Heart left ventricle (tissue), 16 donors: ENCODE results near the gene TMSB10. TPM values are rescaled to one million over a fixed set of nuclear protein-coding genes. Genes with fewer than 3 reads are reported as not detected.
A peak's percentile ranks its signal among the peaks of the same experiment; 100 is the strongest.

Source experiments
- ATAC-seq, 4 donors: fragments of 200-7000 bp; cut with Tn5 transposase; one replicate each; pipeline ENCODE4 v1.9.1; 2020 to 2022; ENCODE audit warnings: moderate library complexity in 4 of 4, mild to moderate bottlenecking in 3 of 4, moderate number of reproducible peaks in 1 of 4
- DNase-seq, 5 donors: peaks; one replicate each; pipeline ENCODE4 v3.0.0-alpha.2; 2020
- H3K27ac ChIP-seq, 12 donors: fragments of 200-600 bp; sonication (generic) in 4 of 12; one replicate each; pipeline versions ENCODE4 v1.5.0 to v1.8.0; 2016 to 2022; ENCODE audit warnings: mild to moderate bottlenecking in 2 of 12
- H3K27me3 ChIP-seq, 9 donors: fragments of 200-600 bp; sonication (generic) in 2 of 9; one replicate each; pipeline versions ENCODE4 v1.5.1 to v1.8.0; 2016 to 2022; ENCODE audit warnings: mild to moderate bottlenecking in 3 of 9
- H3K36me3 ChIP-seq, 9 donors: fragments of 200-600 bp; sonication (generic) in 2 of 9; one replicate each; pipeline versions ENCODE4 v1.5.0 to v1.8.0; 2018 to 2022; ENCODE audit warnings: mild to moderate bottlenecking in 2 of 9
- H3K4me1 ChIP-seq, 12 donors: fragments of 200-600 bp; sonication (generic) in 4 of 12; one replicate each; pipeline versions ENCODE4 v1.5.0 to v1.8.0; 2016 to 2022; ENCODE audit warnings: mild to moderate bottlenecking in 3 of 12
- H3K4me3 ChIP-seq, 12 donors: fragments of 200-600 bp; sonication (generic) in 4 of 12; one replicate each; pipeline versions ENCODE4 v1.5.0 to v1.8.0; 2017 to 2022; ENCODE audit warnings: mild to moderate bottlenecking in 9 of 12, moderate library complexity in 4 of 12
- H3K9me3 ChIP-seq, 12 donors: fragments of 200-600 bp; sonication (generic) in 4 of 12; one replicate each; pipeline versions ENCODE4 v1.5.0 to v1.8.0; 2016 to 2022; ENCODE audit warnings: mild to moderate bottlenecking in 1 of 12
- CTCF ChIP-seq, 12 donors: fragments of 200-600 bp; sonication (generic) in 4 of 12; IDR thresholded peaks; one replicate each; pipeline versions ENCODE4 v1.5.0 to v1.8.0; 2018 to 2022; ENCODE audit warnings: antibody characterized with exemption in 12 of 12, mild to moderate bottlenecking in 5 of 12
- POLR2A ChIP-seq, 2 donors: fragments of 450-650 bp; IDR thresholded peaks; one replicate each; pipeline ENCODE4 v1.6.1; 2017; ENCODE audit warnings: antibody characterized with exemption in 2 of 2, mild to moderate bottlenecking in 2 of 2, moderate library complexity in 2 of 2
- whole genome bisulfite sequencing, 4 donors: extraction: QIAGEN DNeasy Blood & Tissue Kit in 2 of 4; methylation state at CpG; one replicate each; pipeline versions ENCODE4 v1.1.5 to v1.1.7; 2013 to 2018; 5-methylcytosine and 5-hydroxymethylcytosine counted together
- intact Hi-C, 10 donors: fragments of 100-400 bp; cut with DNase I; formaldehyde crosslinking; loops; one replicate each; pipeline versions ENCODE4 v1.11.1 to v1.14.2; 2022
- polyA plus RNA-seq, 2 donors: library from polyadenylated mRNA; stranded (reverse); fragments of 200-250 nt; gene quantifications; one replicate each; pipeline ENCODE4 v1.2.3, GENCODE V29; 2013
- total RNA-seq, 9 donors: library from RNA; depleted of rRNA in 2 of 9; stranded (reverse); fragments of >200 nt in 2 of 9; fragmentation: NEBNext Ultra II Directional in 3 of 9; extraction: Animal tissue kit (Norgen Biotek cat#: 25700) in 3 of 9; gene quantifications; one replicate each; pipeline versions ENCODE4 v1.1.0 to v1.2.4, GENCODE V29; 2016 to 2023
- donor health status: ischemic (EF 13 %, LVEDD 7.1; RV severe dilation, severe dysfunction).
- donor health status: healthy with polysubstance abuse.
- donor health status: DM: no; HTN: yes; CAD: no.
- donor health status: DM: no; HTN: no; CAD: no.
- donor health status: ischemic (EF 25% LVEDD 6.9; RV normal size, moderate dysfunction).
- donor health status: ischemic (EF 25% LVEDD 5.7; RV mildly dilated, moderate dysfunction).
- donor health status: healthy.
- donor health status: DM: yes; HTN: yes; CAD: no.
- donor health status: ischemic (EF 35%, LVEDD 5.7; RV mildly dilated, moderate dysfunction).
- donor health status: nonischemic (EF 11% LVEDD 7.7; RV severe dilation, severe dysfunction).
- donor health status: DM: yes; HTN: yes; CAD: no.
- donor health status: PGD.
- donor health status: ischemic (EF 29% LVEDD 5.4; RV normal size, mild dysfunction).
- donor health status: nonischemic (EF 23%, LVEDD 6.1; RV moderate dilation, normal function).

The TMSB10 gene
- total and polyA plus RNA-seq, 11 donors: 288 to 3,094 (median 623) TPM

DNA sequence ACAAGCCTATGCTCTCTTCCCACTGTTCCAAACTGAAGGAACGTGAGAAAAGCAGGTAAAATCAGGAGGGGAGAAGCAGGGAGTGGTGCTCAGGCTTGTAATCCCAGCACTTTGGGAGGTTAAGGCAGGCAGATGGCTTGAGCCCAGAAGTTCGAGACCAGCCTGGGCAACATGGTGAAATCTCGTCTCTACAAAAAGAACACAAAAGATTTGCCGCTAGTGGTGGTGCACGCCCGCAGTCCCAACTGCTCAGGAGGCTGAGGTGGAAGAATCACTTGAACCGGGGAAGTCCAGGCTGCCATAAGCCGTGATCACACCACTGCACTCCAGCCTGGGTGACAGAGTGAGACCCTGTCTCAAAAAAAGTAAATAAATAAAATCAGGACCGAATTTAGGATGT, 1.3 kb upstream of the TMSB10 start:
- no peaks in the 10 kb centered on the region for H3K27me3 ChIP-seq
- peak overlapping the region; percentile 94 to 100 (median 98) for H3K27ac ChIP-seq
- peaks cover 0 to 8% (median 0%) of the 10 kb centered on the region in 9 donors for H3K36me3 ChIP-seq
- peaks cover 0 to 49% (median 6%) of the 10 kb centered on the region in 12 donors for H3K4me1 ChIP-seq
- intact Hi-C loops: loop anchor here in 1 of 10 donors (2.0 kb wide), 2 partner anchors 21 to 67 kb away; partner anchors contain the start of gene KCMF1
- no peak for ATAC-seq
- peak overlapping the region in 10 of 12 donors; percentile 72 to 100 (median 97) for H3K4me3 ChIP-seq
- no peaks in the 10 kb centered on the region for H3K9me3 ChIP-seq
- DNase-seq: no peak
- WGBS, 4 donors: 85 to 88% (median 86%) methylated on average over 9 of the region's 9 CpGs
- no peak for TF ChIP-seq POLR2A (IDR thresholded peaks at IDR 0.05)
- no peak for TF ChIP-seq CTCF (IDR thresholded peaks at IDR 0.05)

DNA sequence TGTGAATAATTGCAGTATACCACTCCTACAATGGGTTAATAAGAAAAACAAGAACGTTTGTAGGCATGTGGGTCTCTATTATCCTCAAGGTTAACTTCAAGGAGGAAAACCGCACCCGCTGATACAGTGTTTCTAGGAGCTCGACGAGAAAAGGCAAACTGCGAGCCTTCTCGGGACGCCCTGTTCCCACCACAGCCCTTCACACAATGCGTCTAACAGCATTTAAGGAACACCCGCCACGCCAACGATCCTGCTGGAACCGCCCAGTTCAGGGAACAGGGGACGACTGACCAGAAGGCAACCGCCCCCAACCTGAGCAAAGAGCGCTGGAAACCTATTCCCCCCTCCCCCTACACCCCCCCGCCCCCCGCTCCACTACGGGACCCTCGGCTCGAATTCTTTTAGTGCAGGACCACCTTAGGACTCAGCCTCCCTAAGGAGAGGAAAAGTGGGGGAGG, 710 bp upstream of the TMSB10 start:
- TF ChIP-seq POLR2A (IDR thresholded peaks at IDR 0.05) (peak in 1 of 2 donors; percentile 22), CTCF (IDR thresholded peaks at IDR 0.05) (no peak)
- Histone ChIP-seq H3K27me3 (no peaks in the 10 kb centered on the region), H3K4me3 (peak overlapping the region; percentile 72 to 100 (median 94)), H3K9me3 (no peaks in the 10 kb centered on the region), H3K36me3 (peaks cover 0 to 8% (median 0%) of the 10 kb centered on the region in 9 donors), H3K4me1 (peaks cover 0 to 44% (median 6%) of the 10 kb centered on the region in 12 donors), H3K27ac (peak overlapping the region; percentile 94 to 100 (median 98))
- intact Hi-C loops: loop anchor here in 3 of 10 donors (1.0 to 2.0 kb wide), 4 partner anchors 20 to 66 kb away; partner anchors contain the start of gene KCMF1 (in 1 of the 3)
- peak; percentile 70 to 82 (median 71) for ATAC-seq
- 0 to 1% (median 0%) methylated on average over 14 to 21 of the region's 21 CpGs for WGBS, 4 donors
- DNase-seq: peak; percentile 78 to 92 (median 85)

DNA sequence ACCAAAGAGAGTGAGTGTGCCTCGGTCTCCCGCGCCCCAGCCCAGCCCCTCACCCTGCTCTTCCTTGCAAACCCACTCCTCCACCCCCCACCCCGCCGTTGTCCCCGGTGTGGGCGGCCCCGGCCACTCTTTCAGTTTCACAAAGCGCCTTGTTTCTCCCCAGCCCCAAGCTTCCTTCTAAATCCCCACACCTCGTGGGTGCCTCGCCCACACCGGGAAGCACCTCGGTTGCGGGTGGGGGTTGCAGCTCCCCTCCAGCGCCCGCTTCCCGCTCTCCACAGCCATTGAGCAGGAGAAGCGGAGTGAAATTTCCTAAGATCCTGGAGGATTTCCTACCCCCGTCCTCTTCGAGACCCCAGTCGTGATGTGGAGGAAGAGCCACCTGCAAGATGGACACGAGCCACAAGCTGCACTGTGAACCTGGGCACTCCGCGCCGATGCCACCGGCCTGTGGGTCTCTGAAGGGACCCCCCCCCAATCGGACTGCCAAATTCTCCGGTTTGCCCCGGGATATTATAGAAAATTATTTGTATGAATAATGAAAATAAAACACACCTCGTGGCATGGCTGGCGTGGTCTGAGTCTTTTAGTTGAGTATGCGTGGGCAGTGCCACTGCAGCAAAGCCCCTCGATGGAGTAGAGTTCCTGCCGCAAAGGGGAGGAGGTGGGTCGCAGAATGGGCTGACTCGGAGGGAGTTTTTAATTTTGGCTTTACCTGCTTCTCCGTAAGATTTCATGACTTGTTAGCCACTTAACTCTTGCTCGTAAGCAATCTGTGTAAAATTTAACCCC, 848 bp downstream of the TMSB10 start:
- TF ChIP-seq POLR2A (IDR thresholded peaks at IDR 0.05) (no peak), CTCF (IDR thresholded peaks at IDR 0.05) (no peak)
- no peaks in the 10 kb centered on the region for H3K27me3 ChIP-seq
- ATAC-seq (peak in 3 of 4 donors; percentile 1 to 11 (median 5)), DNase-seq (peak in 4 of 5 donors; percentile 46 to 81 (median 55))
- peaks cover 0 to 36% (median 6%) of the 10 kb centered on the region in 12 donors for H3K4me1 ChIP-seq
- H3K27ac ChIP-seq: peak overlapping the region; percentile 94 to 100 (median 98)
- 2 to 3% (median 3%) methylated on average over 34 to 38 of the region's 38 CpGs for WGBS, 4 donors
- peaks cover 0 to 4% (median 0%) of the 10 kb centered on the region in 12 donors for H3K9me3 ChIP-seq
- intact Hi-C loops: loop anchor here in 4 of 10 donors (1.0 to 2.0 kb wide), 2 partner anchors 18 kb away; no protein-coding TSS in a partner anchor
- H3K4me3 ChIP-seq: peak overlapping the region; percentile 72 to 100 (median 94)
- H3K36me3 ChIP-seq: peaks cover 0 to 8% (median 0%) of the 10 kb centered on the region in 9 donors
